ENCODE data around the gene ERICH6.

ERICH6 gene

GRCh38 chr3:150736903-150737832 is 33.4 kb upstream of the ERICH6 start:
- no peak for DNase-seq

- no peak for DNase-seq
These were observed 32.6 kb upstream of the ERICH6 start for GRCh38 chr3:150736316-150736719.

GRCh38 chr3:150734795-150735119 is 31.0 kb upstream of the ERICH6 start:
- no peak for DNase-seq

GRCh38 chr3:150733936-150734794 is 30.4 kb upstream of the ERICH6 start:
- no peak for DNase-seq

GRCh38 chr3:150733373-150733935 is 29.7 kb upstream of the ERICH6 start:
- no peak for DNase-seq

GRCh38 chr3:150729682-150730360 is 26.1 kb upstream of the ERICH6 start:
- DNase-seq: no peak

GRCh38 chr3:150727653-150728502 is 24.2 kb upstream of the ERICH6 start:
- no peak for DNase-seq

GRCh38 chr3:150725548-150725947 is 21.8 kb upstream of the ERICH6 start:
- no peak for DNase-seq

- no peak for DNase-seq
These were observed 20.2 kb upstream of the ERICH6 start for GRCh38 chr3:150723946-150724345.

- DNase-seq: no peak
These were observed 18.5 kb upstream of the ERICH6 start for GRCh38 chr3:150722267-150722666.

- DNase-seq: no peak
These were observed 17.8 kb upstream of the ERICH6 start for GRCh38 chr3:150721285-150722130.

- no peak for DNase-seq
These were observed 16.7 kb upstream of the ERICH6 start for GRCh38 chr3:150720444-150720843.

- DNase-seq: no peak
These were observed 6.4 kb upstream of the ERICH6 start for GRCh38 chr3:150710097-150710496.

GRCh38 chr3:150703299-150703755 is 393 bp downstream of the ERICH6 start:
- peak; percentile 76 for DNase-seq

GRCh38 chr3:150699068-150699639 is 4.6 kb downstream of the ERICH6 start:
- DNase-seq: no peak

- no peak for DNase-seq
These were observed 6.1 kb downstream of the ERICH6 start for GRCh38 chr3:150697646-150698045.

- DNase-seq: no peak
These were observed 12.2 kb downstream of the ERICH6 start for GRCh38 chr3:150691414-150692040.

- no peak for DNase-seq
These were observed 16.1 kb downstream of the ERICH6 start for GRCh38 chr3:150687613-150688012.

GRCh38 chr3:150682824-150683223 is 20.9 kb downstream of the ERICH6 start:
- DNase-seq: no peak

- DNase-seq: no peak
These were observed 21.4 kb downstream of the ERICH6 start for GRCh38 chr3:150682279-150682678.
